PC-9 (cell line): Measurements from ENCODE around the gene SOX13.

ENCODE experiments used
- EZH2 ChIP-seq: fragments of 200-600 bp; sonication (generic); IDR thresholded peaks from 2 replicates; pipeline ENCODE4 v1.8.0; 2017; ENCODE audit warnings: antibody characterized with exemption, low read depth
- TF ChIP-seq, protein P1 (sequence below): fragments of 200-600 bp; sonication (generic); conservative IDR thresholded peaks from 2 replicates; pipeline ENCODE4 v1.6.1; 2017; ENCODE audit warnings: mixed run types, antibody characterized with exemption, mild to moderate bottlenecking, moderate library complexity

GRCh38 chr1:204069887-204070286 is 3.0 kb upstream of the SOX13 start:
- TF ChIP-seq, protein P1, sequence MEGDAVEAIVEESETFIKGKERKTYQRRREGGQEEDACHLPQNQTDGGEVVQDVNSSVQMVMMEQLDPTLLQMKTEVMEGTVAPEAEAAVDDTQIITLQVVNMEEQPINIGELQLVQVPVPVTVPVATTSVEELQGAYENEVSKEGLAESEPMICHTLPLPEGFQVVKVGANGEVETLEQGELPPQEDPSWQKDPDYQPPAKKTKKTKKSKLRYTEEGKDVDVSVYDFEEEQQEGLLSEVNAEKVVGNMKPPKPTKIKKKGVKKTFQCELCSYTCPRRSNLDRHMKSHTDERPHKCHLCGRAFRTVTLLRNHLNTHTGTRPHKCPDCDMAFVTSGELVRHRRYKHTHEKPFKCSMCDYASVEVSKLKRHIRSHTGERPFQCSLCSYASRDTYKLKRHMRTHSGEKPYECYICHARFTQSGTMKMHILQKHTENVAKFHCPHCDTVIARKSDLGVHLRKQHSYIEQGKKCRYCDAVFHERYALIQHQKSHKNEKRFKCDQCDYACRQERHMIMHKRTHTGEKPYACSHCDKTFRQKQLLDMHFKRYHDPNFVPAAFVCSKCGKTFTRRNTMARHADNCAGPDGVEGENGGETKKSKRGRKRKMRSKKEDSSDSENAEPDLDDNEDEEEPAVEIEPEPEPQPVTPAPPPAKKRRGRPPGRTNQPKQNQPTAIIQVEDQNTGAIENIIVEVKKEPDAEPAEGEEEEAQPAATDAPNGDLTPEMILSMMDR: no peak
- no peak for TF ChIP-seq EZH2
